LNCAP (cell line): ENCODE data around the gene OSTN.

ENCODE experiments used
- CTCF ChIP-seq: fragments of 450-650 bp; IDR thresholded peaks from 2 replicates; pipeline ENCODE4 v1.5.1; 2017; ENCODE audit warnings: mild to moderate bottlenecking

The OSTN gene

GRCh38 chr3:191170097-191170496 lies 28.9 kb upstream of the OSTN start:
- TF ChIP-seq CTCF: no peak

GRCh38 chr3:191175102-191175501 lies 23.9 kb upstream of the OSTN start:
- no peak for TF ChIP-seq CTCF

GRCh38 chr3:191176038-191176785 lies 22.8 kb upstream of the OSTN start:
- TF ChIP-seq CTCF: no peak

- TF ChIP-seq CTCF: no peak
Observed at GRCh38 chr3:191192941-191193340, 6.1 kb upstream of the OSTN start.

- no peak for TF ChIP-seq CTCF
Observed at GRCh38 chr3:191197761-191198306, 1.2 kb upstream of the OSTN start.

- no peak for TF ChIP-seq CTCF
Observed at GRCh38 chr3:191198480-191198879, 561 bp upstream of the OSTN start.

- no peak for TF ChIP-seq CTCF
Observed at GRCh38 chr3:191210032-191210431, 11.0 kb downstream of the OSTN start.
